H1 (cell line): Measurements from ENCODE around the gene ABI1. TPM values are rescaled to one million over a fixed set of nuclear protein-coding genes. Genes with fewer than 3 reads are reported as not detected.

ENCODE experiments used
- CTCF ChIA-PET: fragments of 300-600 bp; sonication (Branson Sonifier 250); formaldehyde crosslinking; loops from one replicate; lab custom pipeline; 2021; ENCODE audit not compliant: partially characterized antibody; lab: Charles Lee
- POLR2A ChIA-PET: fragments of 300-600 bp; sonication (Branson Sonifier 250); formaldehyde crosslinking; loops from one replicate; lab custom pipeline; 2021; ENCODE audit warnings: inconsistent platforms; ENCODE audit not compliant: partially characterized antibody; lab: Charles Lee
- DNase-seq, 2 experiments: peaks; one replicate each; pipeline versions ENCODE4 v3.0.0 to v3.0.0-alpha.2; 2010 to 2022; ENCODE audit warnings: low spot score in 2 of 2, low read depth in 1 of 2, mixed read lengths in 1 of 2
- FAIRE-seq: peaks from 2 replicates; lab custom pipeline; 2011; peaks lifted over from hg19 to GRCh38; lab: Jason Lieb, UNC
- H2AFZ ChIP-seq: 2 replicates; pipeline ENCODE4 v1.8.1; 2012; ENCODE audit warnings: low read length, inconsistent platforms
- H2AK5ac ChIP-seq: 2 replicates; pipeline ENCODE4 v1.6.1; 2013; ENCODE audit warnings: low read depth, low read length
- H2BK120ac ChIP-seq: replicated peaks from 2 replicates; pipeline ENCODE3; 2013; ENCODE audit warnings: low read depth, low read length, inconsistent platforms
- H2BK12ac ChIP-seq: 2 replicates; pipeline ENCODE4 v1.6.1; 2013; ENCODE audit warnings: low read depth, low read length
- H2BK15ac ChIP-seq: 2 replicates; pipeline ENCODE4 v1.6.1; 2013; ENCODE audit warnings: low read length
- H2BK20ac ChIP-seq: 2 replicates; pipeline ENCODE4 v1.6.1; 2013; ENCODE audit warnings: low read length
- H2BK5ac ChIP-seq: 2 replicates; pipeline ENCODE4 v1.6.1; 2013; ENCODE audit warnings: low read depth, low read length
- H3K14ac ChIP-seq: 2 replicates; pipeline ENCODE4 v1.6.1; 2013; ENCODE audit warnings: inconsistent platforms; ENCODE audit not compliant: insufficient read length
- H3K18ac ChIP-seq: 2 replicates; pipeline ENCODE4 v1.6.1; 2013; ENCODE audit warnings: low read length; ENCODE audit errors: extremely low read depth
- H3K23ac ChIP-seq: 2 replicates; pipeline ENCODE4 v1.6.1; 2013; ENCODE audit warnings: inconsistent platforms; ENCODE audit not compliant: insufficient read length
- H3K23me2 ChIP-seq: 2 replicates; pipeline ENCODE4 v1.6.1; 2013; ENCODE audit warnings: low read depth, low read length
- H3K27ac ChIP-seq: 2 replicates; pipeline ENCODE4 v1.6.1; 2011; ENCODE audit warnings: low read depth, low read length, inconsistent platforms
- H3K27me3 ChIP-seq, 4 experiments: replicated peaks in 1 of 4; 1 replicate in 1 of 4; 2 replicates in 3 of 4; pipeline versions ENCODE4 v1.6.1 to v1.8.1; 2011 to 2013; ENCODE audit warnings: low read length in 3 of 4, mild to moderate bottlenecking in 3 of 4, inconsistent platforms in 2 of 4, mixed read lengths in 2 of 4, moderate library complexity in 1 of 4; ENCODE audit not compliant: control insufficient read depth in 3 of 4, insufficient read depth in 3 of 4; ENCODE audit errors: extremely low read depth in 1 of 4
- H3K36me3 ChIP-seq, 4 experiments: 2 replicates each; pipeline versions ENCODE4 v1.6.1 to v1.8.1; 2011 to 2013; ENCODE audit warnings: mild to moderate bottlenecking in 4 of 4, low read length in 3 of 4, moderate library complexity in 2 of 4, control low read depth in 1 of 4, inconsistent platforms in 1 of 4; ENCODE audit not compliant: insufficient read depth in 4 of 4, control insufficient read depth in 2 of 4
- H3K4ac ChIP-seq: replicated peaks from 2 replicates; pipeline ENCODE3; 2013; ENCODE audit warnings: low read length, low read depth, mixed read lengths, inconsistent platforms; ENCODE audit not compliant: insufficient read length
- H3K4me1 ChIP-seq, 4 experiments: replicated peaks in 1 of 4; 1 replicate in 1 of 4; 2 replicates in 3 of 4; pipeline versions ENCODE4 v1.6.1 to v1.8.1; 2011 to 2013; ENCODE audit warnings: low read length in 3 of 4, inconsistent platforms in 2 of 4, mixed read lengths in 1 of 4; ENCODE audit not compliant: insufficient read depth in 4 of 4, control insufficient read depth in 3 of 4
- H3K4me2 ChIP-seq, 2 experiments: 2 replicates each; pipeline versions ENCODE4 v1.6.1 to v1.8.1; 2011 to 2013; ENCODE audit warnings: low read depth in 2 of 2, low read length in 2 of 2, control low read depth in 1 of 2, inconsistent platforms in 1 of 2, mild to moderate bottlenecking in 1 of 2; ENCODE audit not compliant: insufficient read depth in 1 of 2
- H3K4me3 ChIP-seq, 4 experiments: fragments of 200-600, 300-600 bp in 1 of 4; sonication (generic), shearing (Covaris generic), sonication (Bioruptor Twin) in 1 of 4; 2 replicates each; pipeline versions ENCODE4 v1.5.1 to v1.8.1; 2011 to 2016; ENCODE audit warnings: low read length in 4 of 4, low read depth in 3 of 4, control low read depth in 2 of 4, inconsistent platforms in 2 of 4, mild to moderate bottlenecking in 2 of 4, mixed read lengths in 1 of 4, moderate library complexity in 1 of 4; ENCODE audit not compliant: insufficient read depth in 2 of 4; ENCODE audit errors: extremely low read depth in 1 of 4
- H3K56ac ChIP-seq: replicated peaks from 2 replicates; pipeline ENCODE3; 2013; ENCODE audit warnings: low read depth, mild to moderate bottlenecking, mixed read lengths, low read length, inconsistent platforms; ENCODE audit not compliant: insufficient read length
- H3K79me1 ChIP-seq: 2 replicates; pipeline ENCODE4 v1.6.1; 2013; ENCODE audit warnings: low read depth, low read length, control low read depth
- H3K79me2 ChIP-seq, 2 experiments: 2 replicates each; pipeline versions ENCODE4 v1.6.1 to v1.8.1; 2012 to 2013; ENCODE audit warnings: low read length in 2 of 2, mild to moderate bottlenecking in 2 of 2, inconsistent platforms in 1 of 2; ENCODE audit not compliant: insufficient read depth in 2 of 2, control insufficient read depth in 1 of 2
- H3K9ac ChIP-seq, 4 experiments: replicated peaks in 1 of 4; 1 replicate in 1 of 4; 2 replicates in 3 of 4; pipeline versions ENCODE4 v1.6.1 to v1.8.1; 2011 to 2013; ENCODE audit warnings: low read depth in 3 of 4, low read length in 3 of 4, control low read depth in 2 of 4, mild to moderate bottlenecking in 2 of 4, moderate library complexity in 2 of 4, inconsistent platforms in 1 of 4; ENCODE audit errors: extremely low read depth in 1 of 4
- H3K9me3 ChIP-seq, 2 experiments: 2 replicates each; pipeline versions ENCODE4 v1.6.1 to v1.8.1; 2012 to 2013; ENCODE audit warnings: mild to moderate bottlenecking in 2 of 2, moderate library complexity in 2 of 2, control low read depth in 1 of 2, inconsistent platforms in 1 of 2, low read depth in 1 of 2, low read length in 1 of 2, mixed read lengths in 1 of 2; ENCODE audit not compliant: insufficient read depth in 2 of 2
- H4K20me1 ChIP-seq, 2 experiments: replicated peaks in 1 of 2; 2 replicates each; pipeline versions ENCODE3 to v1.8.1; 2011 to 2013; ENCODE audit warnings: inconsistent platforms in 2 of 2, low read length in 2 of 2, mild to moderate bottlenecking in 1 of 2; ENCODE audit not compliant: insufficient read depth in 2 of 2, control insufficient read depth in 1 of 2
- H4K5ac ChIP-seq: 2 replicates; pipeline ENCODE4 v1.6.1; 2013; ENCODE audit warnings: low read length, low read depth, mixed read lengths, inconsistent platforms; ENCODE audit not compliant: insufficient read length
- H4K8ac ChIP-seq: 2 replicates; pipeline ENCODE4 v1.8.0; 2013; ENCODE audit warnings: mild to moderate bottlenecking, moderate library complexity, low read length, inconsistent platforms; ENCODE audit not compliant: insufficient read depth; ENCODE audit errors: extremely low read depth
- H4K91ac ChIP-seq: replicated peaks from 2 replicates; pipeline ENCODE3; 2013; ENCODE audit warnings: low read length, mixed read lengths, inconsistent platforms; ENCODE audit not compliant: insufficient read length
- RNF2 ChIP-seq: fragments of 200-900, 300-1000 bp; sonication (generic); IDR thresholded peaks from 2 replicates; pipeline ENCODE4 v1.7.1; 2016; ENCODE audit warnings: borderline replicate concordance, low read depth, mild to moderate bottlenecking, antibody characterized with exemption, low read length; ENCODE audit not compliant: poor library complexity, severe bottlenecking; ENCODE audit errors: missing control alignments
- WGBS, 2 experiments: shearing (Covaris generic) in 1 of 2; methylation state at CpG; one replicate each; pipeline versions ENCODE4 v1.1.6 to v1.1.7; 2013 to 2015; ENCODE audit warnings: low lambda C conversion rate in 2 of 2, mixed read lengths in 2 of 2, inconsistent platforms in 1 of 2, low coverage in 1 of 2, missing lambda C conversion rate in 1 of 2; ENCODE audit not compliant: insufficient replicate concordance in 2 of 2, insufficient coverage in 1 of 2, insufficient read length in 1 of 2; ENCODE audit errors: extremely low coverage in 1 of 2, missing lambda C conversion rate in 1 of 2; 5-methylcytosine and 5-hydroxymethylcytosine counted together
- polyA plus RNA-seq, 7 experiments: library from polyadenylated mRNA; depleted of rRNA in 3 of 7; stranded (reverse) in 5 of 7; unstranded in 2 of 7; fragments of >200 nt in 5 of 7; fragments of 200-250 nt in 2 of 7; gene quantifications; 1 replicate in 5 of 7; 2 replicates in 1 of 7; 4 replicates in 1 of 7; pipeline versions ENCODE4 v1.2.1 to v1.2.3, GENCODE V29; 2011 to 2013; ENCODE audit warnings: missing spikeins in 2 of 7, mixed read lengths in 2 of 7
- total RNA-seq: library from RNA; stranded (reverse); fragmentation: NEBNext Ultra II Directional; extraction: Animal tissue kit (Norgen Biotek cat#: 25700); gene quantifications from 2 replicates; pipeline ENCODE4 v1.2.1, GENCODE V29; 2021

Gene ABI1
- total and polyA plus RNA-seq, 2 of the 8 experiments (the other 6 are each of a cell fraction or from before 2014, with no cell fraction given): 35.4 to 37.0 TPM

- peaks cover 0 to 2% (median 1%) of the 10 kb centered on the region in 4 experiments; a peak in 2 of 7 replicates for H3K4me1 ChIP-seq
- no peak overlapping the region for H4K5ac ChIP-seq
- H2BK15ac ChIP-seq: no peak overlapping the region
- H3K4me3 ChIP-seq: no peak overlapping the region
- 64% methylated on average over 4 of the region's 4 CpGs; no CpG with 5 or more reads in 1 of the 2 experiments for WGBS, 2 experiments
- POLR2A ChIA-PET: interaction anchor here (1.5 kb wide), 1 partner anchor 13 kb away, joined by 3 read pairs; no protein-coding TSS in a partner anchor
- no peak overlapping the region for H2BK5ac ChIP-seq
- no peaks in the 10 kb centered on the region for H4K20me1 ChIP-seq
- H2BK120ac ChIP-seq: no peak overlapping the region
- no peak for FAIRE-seq
- H2BK20ac ChIP-seq: no peak overlapping the region
- H3K4ac ChIP-seq: no peak overlapping the region
- peaks cover 10% of the 10 kb centered on the region for H3K79me1 ChIP-seq
- no peak overlapping the region for H4K8ac ChIP-seq
- H4K91ac ChIP-seq: no peak overlapping the region
- no peaks in the 10 kb centered on the region for H3K9me3 ChIP-seq
- CTCF ChIA-PET: interaction anchor here (1.2 kb wide), 1 partner anchor 180 kb away, joined by 4 read pairs; no protein-coding TSS in a partner anchor
- H3K23me2 ChIP-seq: peaks cover 8% of the 10 kb centered on the region; the same call in 1 of the 2 replicates
- no peaks in the 10 kb centered on the region for H3K27me3 ChIP-seq
- no peak overlapping the region for H3K9ac ChIP-seq
- H3K4me2 ChIP-seq: no peak overlapping the region
- H2AFZ ChIP-seq: no peak overlapping the region
- H3K23ac ChIP-seq: no peak overlapping the region
- H3K36me3 ChIP-seq: peaks cover 0 to 21% (median 0%) of the 10 kb centered on the region in 4 experiments; a peak in 3 of 8 replicates
- TF ChIP-seq RNF2: no peak
- H3K14ac ChIP-seq: no peak overlapping the region
- no peak overlapping the region for H2AK5ac ChIP-seq
- H3K27ac ChIP-seq: no peak overlapping the region
- no peak overlapping the region for H3K18ac ChIP-seq
- H3K79me2 ChIP-seq: peaks cover 8 to 57% of the 10 kb centered on the region in 2 experiments
- DNase-seq: no peak
- H3K56ac ChIP-seq: no peak overlapping the region
- no peak overlapping the region for H2BK12ac ChIP-seq
Observed at GRCh38 chr10:26700884-26701630, 159.7 kb downstream of the ABI1 start.
